GM12878 (cell line): ENCODE results near the gene GGTLC2. TPM values are rescaled to one million over a fixed set of nuclear protein-coding genes. Genes with fewer than 3 reads are reported as not detected.

ENCODE experiments used
- ATAC-seq: fragments of 200-7000 bp; cut with Tn5 transposase; 3 replicates; pipeline ENCODE4 v1.9.1; 2020; ENCODE audit warnings: mild to moderate bottlenecking, moderate library complexity
- BruUV-seq: library from RNA; stranded (reverse); fragments of 400-500 nt; replicated peaks from 2 replicates; lab custom pipeline; 2021; lab: Mats Ljungman, UMichigan
- CTCF ChIA-PET: fragments of 300-600 bp; sonication (Branson Sonifier 250); formaldehyde crosslinking; extraction: SDS; loops from one replicate; lab custom pipeline; 2021; ENCODE audit warnings: inconsistent platforms; lab: Yijun Ruan, JAX
- POLR2A ChIA-PET: fragments of 350-600 bp; formaldehyde crosslinking; extraction: SDS; loops from one replicate; lab custom pipeline; 2021; ENCODE audit warnings: inconsistent platforms; lab: Charles Lee
- RAD21 ChIA-PET: fragments of 300-600 bp; sonication (Branson Sonifier 250); formaldehyde crosslinking; loops from one replicate; lab custom pipeline; 2023; ENCODE audit warnings: antibody characterized with exemption; ENCODE audit not compliant: unreplicated experiment; lab: Charles Lee
- SMC1A ChIA-PET: fragments of 300-600 bp; sonication (Branson Sonifier 250); formaldehyde crosslinking; loops from one replicate; lab custom pipeline; 2023; ENCODE audit not compliant: unreplicated experiment, uncharacterized antibody; lab: Charles Lee
- DNase-seq: peaks from one replicate; pipeline ENCODE4 v3.0.0-alpha.2; 2011; ENCODE audit warnings: low read depth, low spot score
- FAIRE-seq: peaks from 3 replicates; lab custom pipeline; 2011; peaks lifted over from hg19 to GRCh38; lab: Jason Lieb, UNC
- H2AFZ ChIP-seq: 2 replicates; pipeline ENCODE4 v1.6.0; 2011; ENCODE audit warnings: low read depth, low read length, control low read depth; ENCODE audit not compliant: control insufficient read depth
- H3K27ac ChIP-seq: 2 replicates; pipeline ENCODE4 v1.5.1; 2011; ENCODE audit warnings: control low read depth; ENCODE audit not compliant: control insufficient read depth, insufficient read depth
- H3K27me3 ChIP-seq, 2 experiments: replicated peaks in 1 of 2; 2 replicates each; pipeline versions ENCODE4 v1.6.0 to v1.6.1; 2011; ENCODE audit warnings: low read length in 1 of 2; ENCODE audit not compliant: control insufficient read depth in 2 of 2, insufficient read depth in 2 of 2
- H3K36me3 ChIP-seq, 2 experiments: 2 replicates each; pipeline ENCODE4 v1.5.1; 2011; ENCODE audit warnings: low read length in 1 of 2; ENCODE audit not compliant: control insufficient read depth in 2 of 2, insufficient read depth in 2 of 2
- H3K4me1 ChIP-seq: 2 replicates; pipeline ENCODE4 v1.6.1; 2011; ENCODE audit warnings: mild to moderate bottlenecking, low read length, moderate library complexity, mixed read lengths; ENCODE audit not compliant: control insufficient read depth, insufficient read depth
- H3K4me2 ChIP-seq: 2 replicates; pipeline ENCODE4 v1.6.0; 2011; ENCODE audit warnings: control low read depth; ENCODE audit not compliant: control insufficient read depth, insufficient read depth
- H3K4me3 ChIP-seq: fragments of 200-600 bp; sonication (generic); 2 replicates; pipeline ENCODE4 v1.5.1; 2016
- H3K79me2 ChIP-seq: 2 replicates; pipeline ENCODE4 v1.6.0; 2011; ENCODE audit warnings: low read length; ENCODE audit not compliant: control insufficient read depth, insufficient read depth
- H3K9ac ChIP-seq: 2 replicates; pipeline ENCODE4 v1.8.0; 2011; ENCODE audit warnings: low read length, control low read depth, mixed read lengths; ENCODE audit not compliant: control insufficient read depth, insufficient read depth
- H3K9me3 ChIP-seq: replicated peaks from 3 replicates; pipeline ENCODE4 v1.5.1; 2011; ENCODE audit warnings: mild to moderate bottlenecking, low read length; ENCODE audit not compliant: control insufficient read depth, insufficient read depth
- H4K20me1 ChIP-seq: 2 replicates; pipeline ENCODE4 v1.6.0; 2011; ENCODE audit not compliant: control insufficient read depth, insufficient read depth
- CBFB ChIP-seq: IDR thresholded peaks from 2 replicates; pipeline ENCODE4 v1.6.1; 2016; ENCODE audit warnings: antibody characterized with exemption, low read depth
- E2F8 ChIP-seq: fragments of 450-650 bp; IDR thresholded peaks from 2 replicates; pipeline ENCODE4 v1.6.1; 2018; ENCODE audit warnings: mild to moderate bottlenecking, low read depth, moderate library complexity; ENCODE audit not compliant: partially characterized antibody
- EGR1 ChIP-seq, 2 experiments: IDR thresholded peaks; 1 replicate in 1 of 2; 2 replicates in 1 of 2; pipeline ENCODE4 v1.6.1; 2011 to 2012; ENCODE audit warnings: low read depth in 2 of 2, low read length in 2 of 2, borderline replicate concordance in 1 of 2, mild to moderate bottlenecking in 1 of 2, moderate library complexity in 1 of 2
- HDGF ChIP-seq: fragments of 450-650 bp; IDR thresholded peaks from 2 replicates; pipeline ENCODE4 v1.6.1; 2016; ENCODE audit warnings: antibody characterized with exemption
- JUND ChIP-seq: IDR thresholded peaks from 2 replicates; pipeline ENCODE4 v1.6.1; 2012; ENCODE audit warnings: low read depth, mild to moderate bottlenecking, low read length, improper control_type of control experiment, moderate library complexity
- KDM1A ChIP-seq: fragments of 200-600 bp; sonication (generic); IDR thresholded peaks from 2 replicates; pipeline ENCODE4 v1.6.1; 2016; ENCODE audit warnings: borderline replicate concordance
- LARP7 ChIP-seq: fragments of 450-650 bp; IDR thresholded peaks from 2 replicates; pipeline ENCODE4 v1.6.1; 2017; ENCODE audit warnings: mild to moderate bottlenecking
- MTA2 ChIP-seq: fragments of 450-650 bp; IDR thresholded peaks from 2 replicates; pipeline ENCODE4 v1.6.1; 2016; ENCODE audit warnings: low read depth, mild to moderate bottlenecking, moderate library complexity
- NKRF ChIP-seq: fragments of 450-650 bp; conservative IDR thresholded peaks from 2 replicates; pipeline ENCODE4 v1.6.1; 2017; ENCODE audit warnings: mild to moderate bottlenecking, moderate library complexity
- NRF1 ChIP-seq: conservative IDR thresholded peaks from 2 replicates; pipeline ENCODE4 v1.6.1; 2011; ENCODE audit warnings: mild to moderate bottlenecking, low read depth, low read length, improper control_type of control experiment
- RUNX3 ChIP-seq: IDR thresholded peaks from 2 replicates; pipeline ENCODE4 v1.6.1; 2012; ENCODE audit warnings: low read length, inconsistent platforms
- SIX5 ChIP-seq: IDR thresholded peaks from 2 replicates; pipeline ENCODE4 v1.6.1; 2011; ENCODE audit warnings: mild to moderate bottlenecking, low read depth, low read length, moderate library complexity; ENCODE audit not compliant: severe bottlenecking
- ZNF217 ChIP-seq: fragments of 450-650 bp; IDR thresholded peaks from 2 replicates; pipeline ENCODE4 v1.6.1; 2017; ENCODE audit warnings: antibody characterized with exemption, mild to moderate bottlenecking
- ZNF384 ChIP-seq: IDR thresholded peaks from 2 replicates; pipeline ENCODE4 v1.6.1; 2012; ENCODE audit warnings: low read depth, mild to moderate bottlenecking, low read length, improper control_type of control experiment, borderline replicate concordance
- ZNF622 ChIP-seq: fragments of 450-650 bp; IDR thresholded peaks from 2 replicates; pipeline ENCODE4 v1.6.1; 2017; ENCODE audit warnings: mild to moderate bottlenecking, inconsistent platforms
- WGBS: methylation state at CpG from one replicate; pipeline ENCODE4 v1.1.6; 2016; ENCODE audit warnings: low lambda C conversion rate; ENCODE audit not compliant: insufficient replicate concordance, insufficient coverage; ENCODE audit errors: missing lambda C conversion rate; 5-methylcytosine and 5-hydroxymethylcytosine counted together
- in situ Hi-C: fragments of 300-500 bp; cut with MboI; formaldehyde crosslinking; loops from 9 replicates; pipeline ENCODE4 v1.14.3; 2018; ENCODE audit warnings: mixed read lengths
- intact Hi-C: fragments of 100-400 bp; cut with micrococcal nuclease; formaldehyde crosslinking; loops from one replicate; pipeline ENCODE4 v1.14.2; 2022; ENCODE audit not compliant: unreplicated experiment
- polyA plus RNA-seq, 11 experiments: library from polyadenylated mRNA; depleted of rRNA in 4 of 11; unstranded in 6 of 11; stranded (reverse) in 5 of 11; fragments of >200 nt; fragmentation: Nextera tagmentation in 4 of 11; fragmentation: Illumina TruSeq in 1 of 11; extraction: Ambion mirVana in 4 of 11; extraction: Trizol in 1 of 11; gene quantifications; 1 replicate in 1 of 11; 2 replicates in 10 of 11; pipeline versions ENCODE4 v1.2.1 to v1.2.3, GENCODE V29; 2011 to 2016; ENCODE audit warnings: inconsistent platforms in 2 of 11, missing spikeins in 2 of 11, low read depth in 1 of 11
- total RNA-seq, 4 experiments: library from RNA; depleted of rRNA in 3 of 4; stranded (reverse); fragments of >200 nt in 3 of 4; fragmentation: Illumina TruSeq in 1 of 4; extraction: Trizol in 1 of 4; gene quantifications; 2 replicates each; pipeline versions ENCODE4 v1.2.1 to v1.2.3, GENCODE V29; 2013 to 2021

Gene GGTLC2
- total and polyA plus RNA-seq, 10 of the 15 experiments (the other 5 are each of a cell fraction or from before 2014, with no cell fraction given), result not detected

DNA sequence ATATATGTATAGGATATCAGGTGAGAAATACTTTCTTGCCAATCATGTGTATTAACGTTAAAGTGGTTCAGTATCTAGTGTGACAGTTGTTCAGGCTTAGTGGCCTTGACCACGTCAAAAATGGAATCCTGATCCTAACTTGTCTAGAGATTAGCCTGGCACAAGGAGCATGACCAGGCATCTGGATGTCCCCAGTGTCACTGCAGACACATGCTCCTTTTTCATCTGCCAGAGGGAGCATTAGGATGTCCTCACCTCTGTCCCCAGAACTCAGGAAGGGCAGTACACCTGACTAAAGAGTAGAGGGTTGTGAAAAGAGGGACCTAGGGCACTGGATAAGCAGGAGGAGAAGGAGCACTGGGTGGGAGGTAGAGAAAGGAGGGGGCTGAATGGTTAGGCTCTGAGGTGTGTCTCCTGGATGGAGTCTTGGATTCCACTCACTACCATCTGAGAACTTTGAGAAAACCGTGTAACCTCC is 40.9 kb upstream of the GGTLC2 start:
- FAIRE-seq, result no peak
- H3K4me1 ChIP-seq, result peaks cover 14% of the 10 kb centered on the region
- ChIA-PET RAD21 (no interaction called here), CTCF (interaction anchor here (1.4 to 3.6 kb wide), 2 partner anchors 13 to 82 kb away, joined by 7 to 10 read pairs; no protein-coding TSS in a partner anchor), POLR2A (no interaction called here), SMC1A (interaction anchor here (1.3 kb wide), 1 partner anchor 16 kb away, joined by 4 read pairs; no protein-coding TSS in a partner anchor)
- in situ Hi-C loops (no loop called here), intact Hi-C loops (no loop called here)
- no peak overlapping the region for H3K4me2 ChIP-seq
- H3K36me3 ChIP-seq, result no peaks in the 10 kb centered on the region
- no peak for DNase-seq
- no peak overlapping the region for H2AFZ ChIP-seq
- H3K9me3 ChIP-seq, result no peaks in the 10 kb centered on the region
- H3K27me3 ChIP-seq, result no peaks in the 10 kb centered on the region
- BruUV-seq, result no TSS peak
- no peak for ATAC-seq
- H3K27ac ChIP-seq, result no peak overlapping the region
- H3K9ac ChIP-seq, result no peak overlapping the region
- H3K79me2 ChIP-seq, result no peaks in the 10 kb centered on the region
- no peak for TF ChIP-seq KDM1A
- no peak for TF ChIP-seq E2F8
- TF ChIP-seq NKRF, result no peak
- no peak for TF ChIP-seq NRF1
- no peak for TF ChIP-seq RUNX3
- no peak for TF ChIP-seq LARP7
- no peak for TF ChIP-seq CBFB
- no peak for TF ChIP-seq ZNF217
- TF ChIP-seq MTA2, result no peak
- no peak for TF ChIP-seq SIX5
- no peak for TF ChIP-seq JUND
- TF ChIP-seq EGR1 (IDR thresholded peaks at IDR 0.05; ENCODE audit: borderline replicate concordance in 1 of 2, low read depth in 2 of 2, low read length in 2 of 2), result no peak
- TF ChIP-seq HDGF, result no peak
- TF ChIP-seq ZNF384, result no peak
- no peak for TF ChIP-seq ZNF622
- H3K4me3 ChIP-seq, result no peak overlapping the region
- 67% methylated on average over 3 of the region's 3 CpGs for WGBS
- no peaks in the 10 kb centered on the region for H4K20me1 ChIP-seq
